A673 (cell line): ENCODE measurements around the gene FRS3.

ENCODE experiments used
- EZH2 ChIP-seq: fragments of 200-600 bp; sonication (generic); IDR thresholded peaks from 2 replicates; pipeline ENCODE4 v1.6.1; 2017; ENCODE audit warnings: borderline replicate concordance, low read depth, mild to moderate bottlenecking, mixed read lengths, antibody characterized with exemption, low read length; ENCODE audit not compliant: poor library complexity, severe bottlenecking
- TF ChIP-seq, protein P1 (sequence below): fragments of 300-800, 200-600 bp; sonication (generic); conservative IDR thresholded peaks from 2 replicates; pipeline ENCODE4 v1.5.1; 2017; ENCODE audit warnings: low read depth, mild to moderate bottlenecking, antibody characterized with exemption, low read length, moderate library complexity, mixed read lengths

DNA sequence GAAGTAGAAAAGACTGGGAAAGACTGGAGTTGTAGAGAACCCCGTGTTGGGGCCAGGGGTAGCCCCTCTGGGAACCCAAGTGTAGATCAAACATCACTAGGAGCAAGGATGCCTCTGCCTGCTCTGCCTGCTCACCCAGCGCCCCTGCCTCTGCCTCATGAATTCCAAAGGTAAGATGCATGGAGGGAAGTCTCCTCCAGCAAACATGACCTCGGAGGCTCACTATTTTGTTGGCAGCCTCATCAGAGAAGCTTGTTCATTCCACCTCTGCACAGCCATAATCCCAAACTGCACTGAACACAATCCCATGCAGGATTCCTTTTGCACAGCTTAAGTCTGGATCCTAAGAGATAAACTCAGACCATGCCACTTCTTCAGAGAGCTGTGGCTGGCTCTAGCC, 4.9 kb downstream of the FRS3 start:
- TF ChIP-seq, protein P1, sequence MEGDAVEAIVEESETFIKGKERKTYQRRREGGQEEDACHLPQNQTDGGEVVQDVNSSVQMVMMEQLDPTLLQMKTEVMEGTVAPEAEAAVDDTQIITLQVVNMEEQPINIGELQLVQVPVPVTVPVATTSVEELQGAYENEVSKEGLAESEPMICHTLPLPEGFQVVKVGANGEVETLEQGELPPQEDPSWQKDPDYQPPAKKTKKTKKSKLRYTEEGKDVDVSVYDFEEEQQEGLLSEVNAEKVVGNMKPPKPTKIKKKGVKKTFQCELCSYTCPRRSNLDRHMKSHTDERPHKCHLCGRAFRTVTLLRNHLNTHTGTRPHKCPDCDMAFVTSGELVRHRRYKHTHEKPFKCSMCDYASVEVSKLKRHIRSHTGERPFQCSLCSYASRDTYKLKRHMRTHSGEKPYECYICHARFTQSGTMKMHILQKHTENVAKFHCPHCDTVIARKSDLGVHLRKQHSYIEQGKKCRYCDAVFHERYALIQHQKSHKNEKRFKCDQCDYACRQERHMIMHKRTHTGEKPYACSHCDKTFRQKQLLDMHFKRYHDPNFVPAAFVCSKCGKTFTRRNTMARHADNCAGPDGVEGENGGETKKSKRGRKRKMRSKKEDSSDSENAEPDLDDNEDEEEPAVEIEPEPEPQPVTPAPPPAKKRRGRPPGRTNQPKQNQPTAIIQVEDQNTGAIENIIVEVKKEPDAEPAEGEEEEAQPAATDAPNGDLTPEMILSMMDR, result no peak
- TF ChIP-seq EZH2, result no peak
